SK-N-SH (cell line): ENCODE measurements around the gene ITGA1. TPM values are rescaled to one million over a fixed set of nuclear protein-coding genes. Genes with fewer than 3 reads are reported as not detected.

Source experiments
- CTCF ChIA-PET: fragments of 300-600, 350-600 bp; formaldehyde crosslinking; extraction: SDS; loops from one replicate; lab custom pipeline; 2021; lab: Yijun Ruan, JAX
- POLR2A ChIA-PET: fragments of 350-600 bp; sonication (Branson Sonifier 250); formaldehyde crosslinking; extraction: SDS; loops from one replicate; lab custom pipeline; 2020; ENCODE audit warnings: antibody characterized with exemption, inconsistent platforms; lab: Yijun Ruan, JAX
- DNase-seq: peaks from one replicate; pipeline ENCODE4 v3.0.0; 2012
- H2AFZ ChIP-seq: fragments of 200-600 bp; sonication (generic); 2 replicates; pipeline ENCODE4 v1.8.1; 2016; ENCODE audit warnings: antibody characterized with exemption, mild to moderate bottlenecking, low read depth
- H3F3A ChIP-seq: fragments of 200-600 bp; sonication (generic); replicated peaks from 2 replicates; pipeline ENCODE3; 2016; ENCODE audit warnings: antibody characterized with exemption, mild to moderate bottlenecking; ENCODE audit not compliant: insufficient read depth
- H3K27ac ChIP-seq, 2 experiments: fragments of 200-500 bp in 1 of 2; fragments of 200-600 bp in 1 of 2; sonication (Bioruptor generic) in 1 of 2; sonication (generic), shearing (Covaris generic) in 1 of 2; 2 replicates each; pipeline versions ENCODE4 v1.5.1 to v1.6.1; 2014 to 2016; ENCODE audit warnings: low read depth in 2 of 2, inconsistent platforms in 1 of 2, low read length in 1 of 2, mild to moderate bottlenecking in 1 of 2, mixed read lengths in 1 of 2
- H3K27me3 ChIP-seq: fragments of 200-600 bp; sonication (generic), shearing (Covaris generic); 2 replicates; pipeline ENCODE4 v1.6.1; 2016; ENCODE audit warnings: mixed run types; ENCODE audit not compliant: insufficient read depth
- H3K36me3 ChIP-seq, 2 experiments: fragments of 200-500 bp in 1 of 2; fragments of 200-600 bp in 1 of 2; sonication (Bioruptor generic) in 1 of 2; sonication (generic) in 1 of 2; replicated peaks in 1 of 2; 2 replicates each; pipeline versions ENCODE3 to v1.5.1; 2014 to 2016; ENCODE audit warnings: low read length in 1 of 2, mild to moderate bottlenecking in 1 of 2; ENCODE audit not compliant: insufficient read depth in 2 of 2, control insufficient read depth in 1 of 2
- H3K4me1 ChIP-seq, 2 experiments: fragments of 200-500 bp in 1 of 2; fragments of 200-600 bp in 1 of 2; sonication (Bioruptor generic) in 1 of 2; sonication (generic), shearing (Covaris generic) in 1 of 2; 2 replicates each; pipeline versions ENCODE4 v1.5.1 to v1.6.1; 2014 to 2016; ENCODE audit warnings: low read depth in 1 of 2, low read length in 1 of 2, mixed run types in 1 of 2; ENCODE audit not compliant: insufficient read depth in 2 of 2, control insufficient read depth in 1 of 2
- H3K4me2 ChIP-seq: fragments of 200-600 bp; sonication (generic), shearing (Covaris generic); 2 replicates; pipeline ENCODE4 v1.6.1; 2017; ENCODE audit warnings: mixed run types
- H3K4me3 ChIP-seq, 2 experiments: fragments of 200-500 bp in 1 of 2; fragments of 200-600 bp in 1 of 2; sonication (Bioruptor generic) in 1 of 2; sonication (generic), shearing (Covaris generic) in 1 of 2; 2 replicates each; pipeline versions ENCODE4 v1.5.1 to v1.8.1; 2014 to 2016; ENCODE audit warnings: low read depth in 2 of 2, inconsistent platforms in 1 of 2, low read length in 1 of 2, mild to moderate bottlenecking in 1 of 2, mixed read lengths in 1 of 2, moderate library complexity in 1 of 2
- H3K79me2 ChIP-seq: fragments of 200-600 bp; sonication (generic); 2 replicates; pipeline ENCODE4 v1.8.1; 2017; ENCODE audit warnings: mild to moderate bottlenecking; ENCODE audit not compliant: insufficient read depth
- H3K9ac ChIP-seq: fragments of 200-600 bp; sonication (generic); 2 replicates; pipeline ENCODE4 v1.6.1; 2017; ENCODE audit warnings: mixed run types
- H3K9me2 ChIP-seq: fragments of 200-600 bp; sonication (generic); 2 replicates; pipeline ENCODE4 v1.6.1; 2017; ENCODE audit warnings: mixed run types
- H3K9me3 ChIP-seq: fragments of 200-600 bp; sonication (generic); 2 replicates; pipeline ENCODE4 v1.6.1; 2017; ENCODE audit warnings: mixed run types, mild to moderate bottlenecking, moderate library complexity
- H4K20me1 ChIP-seq: fragments of 200-600 bp; sonication (generic); 2 replicates; pipeline ENCODE4 v1.6.1; 2017; ENCODE audit warnings: mild to moderate bottlenecking, mixed run types; ENCODE audit not compliant: insufficient read depth
- CHD2 ChIP-seq: fragments of 150-350 bp; IDR thresholded peaks from 2 replicates; pipeline ENCODE4 v1.6.1; 2018; ENCODE audit warnings: low read length; ENCODE audit not compliant: partially characterized antibody
- CTCF ChIP-seq: fragments of 200-600 bp; sonication (generic); IDR thresholded peaks from 2 replicates; pipeline ENCODE4 v1.6.1; 2017; ENCODE audit warnings: antibody characterized with exemption, mild to moderate bottlenecking, moderate library complexity
- ELF1 ChIP-seq: IDR thresholded peaks from 2 replicates; pipeline ENCODE4 v1.4.0; 2012
- EZH2phosphoT487 ChIP-seq: fragments of 200-600 bp; sonication (generic); IDR thresholded peaks from 2 replicates; pipeline ENCODE4 v1.6.1; 2017; ENCODE audit warnings: low read depth, mixed run types, mild to moderate bottlenecking, antibody characterized with exemption, moderate library complexity, borderline replicate concordance
- FOSL2 ChIP-seq: IDR thresholded peaks from 2 replicates; pipeline ENCODE4 v1.4.0; 2012; ENCODE audit warnings: low read depth, mild to moderate bottlenecking, moderate library complexity, borderline replicate concordance
- FOXJ3 ChIP-seq: sonication (generic); formaldehyde crosslinking; IDR thresholded peaks from 2 replicates; pipeline ENCODE4 v1.5.1; 2020; ENCODE audit warnings: mild to moderate bottlenecking, missing genetic modification reagents
- FOXM1 ChIP-seq: IDR thresholded peaks from 2 replicates; pipeline ENCODE4 v1.4.0; 2012; ENCODE audit warnings: low read depth, mild to moderate bottlenecking
- GABPA ChIP-seq: IDR thresholded peaks from 2 replicates; pipeline ENCODE4 v1.4.0; 2012; ENCODE audit warnings: low read depth, mild to moderate bottlenecking
- GATA2 ChIP-seq: sonication (generic); formaldehyde crosslinking; IDR thresholded peaks from 2 replicates; pipeline ENCODE4 v1.5.0; 2020; ENCODE audit warnings: mild to moderate bottlenecking, missing genetic modification reagents
- IRF3 ChIP-seq: fragments of 150-350 bp; IDR thresholded peaks from 2 replicates; pipeline ENCODE4 v1.6.1; 2016; ENCODE audit warnings: mild to moderate bottlenecking, low read depth, low read length
- MEF2A ChIP-seq: IDR thresholded peaks from 2 replicates; pipeline ENCODE4 v1.4.0; 2012; ENCODE audit warnings: low read depth, borderline replicate concordance
- NFIC ChIP-seq: IDR thresholded peaks from 2 replicates; pipeline ENCODE4 v1.4.0; 2012; ENCODE audit warnings: borderline replicate concordance
- NRF1 ChIP-seq: IDR thresholded peaks from 2 replicates; pipeline ENCODE4 v1.6.1; 2012; ENCODE audit warnings: low read depth, mild to moderate bottlenecking, low read length
- PBX3 ChIP-seq: IDR thresholded peaks from 2 replicates; pipeline ENCODE4; 2012
- POLR2AphosphoS5 ChIP-seq: IDR thresholded peaks from 2 replicates; pipeline ENCODE4 v1.6.1; 2012; ENCODE audit warnings: low read depth, low read length
- RAD21 ChIP-seq: IDR thresholded peaks from 2 replicates; pipeline ENCODE4 v1.6.1; 2012; ENCODE audit warnings: mild to moderate bottlenecking, low read length
- RCOR1 ChIP-seq: fragments of 150-350 bp; IDR thresholded peaks from 2 replicates; pipeline ENCODE4 v1.6.1; 2017; ENCODE audit warnings: antibody characterized with exemption, low read length
- REST ChIP-seq: IDR thresholded peaks from 2 replicates; pipeline ENCODE4 v1.6.1; 2012; ENCODE audit warnings: mild to moderate bottlenecking, low read depth, low read length, moderate library complexity
- RFX5 ChIP-seq: IDR thresholded peaks from 2 replicates; pipeline ENCODE4 v1.6.1; 2012; ENCODE audit warnings: mild to moderate bottlenecking, improper control_type of control experiment, low read length
- SIN3A ChIP-seq: IDR thresholded peaks from 2 replicates; pipeline ENCODE4 v1.6.1; 2012; ENCODE audit warnings: low read depth, mild to moderate bottlenecking, low read length, moderate library complexity, borderline replicate concordance
- TAF1 ChIP-seq: IDR thresholded peaks from 2 replicates; pipeline ENCODE4 v1.6.1; 2012; ENCODE audit warnings: low read depth, mild to moderate bottlenecking, low read length, moderate library complexity, borderline replicate concordance
- TCF12 ChIP-seq: IDR thresholded peaks from 2 replicates; pipeline ENCODE4 v1.4.0; 2012
- TEAD4 ChIP-seq: IDR thresholded peaks from 2 replicates; pipeline ENCODE4 v1.4.0; 2012; ENCODE audit warnings: mild to moderate bottlenecking, borderline replicate concordance; ENCODE audit not compliant: insufficient read depth
- USF2 ChIP-seq: fragments of 150-350 bp; IDR thresholded peaks from 2 replicates; pipeline ENCODE4 v1.6.1; 2017; ENCODE audit warnings: antibody characterized with exemption, low read length, low read depth, borderline replicate concordance
- YY1 ChIP-seq: IDR thresholded peaks from 2 replicates; pipeline ENCODE4 v1.4.0; 2012; ENCODE audit warnings: low read depth, mild to moderate bottlenecking
- WGBS: methylation state at CpG from one replicate; pipeline ENCODE4 v1.1.6; 2017; ENCODE audit warnings: low lambda C conversion rate; 5-methylcytosine and 5-hydroxymethylcytosine counted together
- polyA plus RNA-seq, 3 experiments: library from polyadenylated mRNA; depleted of rRNA; stranded (reverse); fragments of >200 nt; gene quantifications; 2 replicates each; pipeline ENCODE4 v1.2.3, GENCODE V29; 2012

Gene ITGA1
- polyA plus RNA-seq, 1 of the 3 experiments (the other 2 are of a cell fraction) = 7.7 TPM

- Histone ChIP-seq H3K27me3 (no peaks in the 10 kb centered on the region), H3K9me3 (no peaks in the 10 kb centered on the region), H3K4me2 (peak overlapping the region; percentile 81; the same call in 1 of the 2 replicates), H3K27ac (peak overlapping the region; percentile 73 to 81), H3K4me3 (peak overlapping the region in 1 of 2 experiments; percentile 6; a peak in 1 of 4 replicates), H3K79me2 (no peaks in the 10 kb centered on the region), H3K36me3 (peaks cover 8 to 16% of the 10 kb centered on the region in 2 experiments), H4K20me1 (no peaks in the 10 kb centered on the region), H3K9ac (peak overlapping the region; percentile 12; the same call in 1 of the 2 replicates), H3F3A (peaks cover 24% of the 10 kb centered on the region), H3K9me2 (no peaks in the 10 kb centered on the region), H3K4me1 (peaks cover 26 to 27% of the 10 kb centered on the region in 2 experiments), H2AFZ (peak overlapping the region; percentile 83; the same call in 1 of the 2 replicates)
- ChIA-PET POLR2A (no interaction called here), CTCF (interaction anchor here (0.6 to 5.8 kb wide), 36 partner anchors 8 to 1990 kb away, joined by 3 to 79 read pairs (median 4); partner anchors contain the start of genes ITGA1, MOCS2 and PELO)
- DNase-seq = peak; percentile 58
- 65% methylated on average over 1 of the region's 1 CpG for WGBS
- TF ChIP-seq NRF1 = no peak
- no peak for TF ChIP-seq FOXJ3 (CRISPR knock-in tag)
- peak; percentile 68; the same call in 1 of the 2 replicates for TF ChIP-seq FOSL2
- TF ChIP-seq EZH2phosphoT487 = no peak
- TF ChIP-seq RCOR1 = no peak
- TF ChIP-seq MEF2A = no peak
- TF ChIP-seq RAD21 = peak; percentile 96
- no peak for TF ChIP-seq CHD2
- no peak for TF ChIP-seq GATA2 (CRISPR knock-in tag)
- TF ChIP-seq FOXM1 = no peak
- TF ChIP-seq SIN3A = peak; percentile 63; the same call in 1 of the 2 replicates
- TF ChIP-seq POLR2AphosphoS5 = peak; percentile 30; the same call in 1 of the 2 replicates
- no peak for TF ChIP-seq ELF1
- no peak for TF ChIP-seq YY1
- no peak for TF ChIP-seq IRF3
- peak; percentile 91 for TF ChIP-seq TCF12
- TF ChIP-seq TAF1 = no peak
- TF ChIP-seq USF2 = no peak
- peak; percentile 37; the same call in 1 of the 2 replicates for TF ChIP-seq PBX3
- TF ChIP-seq NFIC = no peak
- TF ChIP-seq REST = no peak
- TF ChIP-seq GABPA = no peak
- TF ChIP-seq TEAD4 = no peak
- TF ChIP-seq CTCF = peak; percentile 88
- 0 out of 2 replicates have a peak, but pooled peaks have one; percentile 32 for TF ChIP-seq RFX5
Measured at GRCh38 chr5:52948418-52949076, 160.8 kb downstream of the ITGA1 start.
